Measurements from ENCODE around the gene ARVCF.

ARVCF gene

DNA sequence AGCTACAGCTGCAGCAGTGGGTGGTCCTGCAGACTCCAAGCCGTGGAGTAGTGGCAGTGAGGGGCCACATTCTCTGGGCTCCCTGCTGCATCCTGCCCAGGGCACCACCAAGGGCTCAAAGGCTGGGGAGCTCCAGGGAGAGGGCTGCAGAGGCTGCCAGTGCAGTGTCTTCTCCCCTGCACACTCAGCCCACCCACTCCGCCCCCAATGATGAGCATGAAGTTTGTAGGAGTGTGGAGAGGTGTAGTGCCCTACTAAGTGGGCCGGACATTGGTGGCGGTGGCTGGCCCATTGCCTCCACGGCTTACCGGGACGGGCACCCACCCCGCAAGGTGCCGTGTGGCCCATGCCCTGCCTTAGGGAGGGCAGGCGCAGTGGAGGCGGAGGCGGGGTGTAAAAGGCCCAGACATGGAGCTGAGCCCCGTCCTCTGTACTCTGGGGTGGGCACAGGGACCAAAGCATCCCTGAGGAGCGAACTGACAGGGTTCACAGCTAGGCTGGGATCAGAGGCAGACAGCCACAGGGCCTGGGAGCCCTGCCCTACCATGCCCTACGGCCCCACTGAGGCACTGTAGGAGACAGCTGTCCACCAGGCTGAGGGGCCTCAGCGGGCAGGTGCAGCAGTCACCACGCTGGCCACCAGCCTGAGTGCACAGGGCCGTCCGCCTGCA, 18.9 kb downstream of the ARVCF start:
- no peak for DNase-seq

DNA sequence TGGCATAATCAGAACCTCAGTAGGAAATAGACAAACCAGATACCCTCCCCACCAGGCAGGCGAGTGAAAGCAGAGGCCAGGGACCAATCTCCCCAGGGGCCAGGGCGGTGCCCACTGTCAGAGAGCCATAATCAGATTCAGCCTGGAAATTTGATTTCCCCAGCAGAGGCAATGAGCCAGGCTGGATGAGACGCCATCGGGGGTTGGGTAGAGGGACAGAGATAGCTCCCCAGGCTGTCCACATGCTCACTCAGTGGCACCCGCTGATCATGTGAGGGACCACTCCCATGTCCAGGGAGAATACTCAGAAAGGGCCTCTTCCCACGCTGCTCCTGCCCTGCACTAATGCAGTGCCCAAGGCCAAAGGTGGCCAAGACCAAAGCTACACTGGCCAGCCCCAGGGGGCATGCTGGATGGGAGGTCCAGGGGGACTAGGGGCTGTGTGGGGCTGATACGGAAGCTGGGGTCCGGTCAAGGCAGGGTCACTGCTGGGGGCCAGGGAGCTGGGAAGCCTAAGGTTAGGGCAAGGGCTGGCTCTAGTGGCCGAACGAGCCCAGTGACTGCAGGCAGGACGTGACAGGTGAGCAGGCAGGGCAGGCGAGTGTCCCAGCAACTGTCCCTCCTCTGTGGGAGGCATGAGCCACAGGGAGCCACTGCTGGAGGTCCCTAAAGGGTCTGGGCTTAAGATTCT, 19.8 kb downstream of the ARVCF start:
- no peak for DNase-seq

DNA sequence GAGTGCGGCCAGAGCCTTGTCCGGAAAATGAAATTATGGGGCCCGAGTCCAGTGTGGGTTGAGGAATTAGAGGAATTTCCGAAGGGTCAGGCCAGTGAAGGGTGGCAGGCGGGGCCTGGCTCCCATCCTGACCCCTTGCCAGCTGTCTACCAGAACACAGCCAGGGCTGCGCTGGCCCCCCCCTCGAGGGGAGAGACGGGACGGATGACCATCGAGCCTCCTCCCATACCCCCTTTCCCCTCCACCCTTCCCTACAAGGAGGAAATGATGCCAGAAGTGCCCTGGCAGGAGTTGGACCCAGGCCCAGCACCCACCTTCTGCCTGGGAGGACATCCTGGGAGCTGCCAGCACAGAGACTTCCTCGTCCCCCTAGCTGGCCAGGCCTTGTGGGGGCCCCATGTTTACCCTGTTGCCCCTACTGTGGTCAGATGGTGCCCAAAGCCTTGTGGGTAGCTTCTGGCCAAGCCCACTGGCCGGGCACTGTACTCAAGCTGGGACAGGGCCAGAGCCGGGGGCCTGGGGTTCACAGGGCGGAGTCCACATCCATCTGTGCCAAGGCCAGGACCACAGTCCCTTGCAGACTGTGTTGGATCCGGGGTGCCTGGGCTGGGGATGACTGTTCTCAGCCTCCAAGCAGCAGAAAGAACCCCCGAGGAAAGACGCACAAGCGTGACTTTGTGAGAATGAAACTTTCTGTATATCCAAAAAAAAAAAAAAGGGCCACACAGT, 20.8 kb downstream of the ARVCF start:
- no peak for DNase-seq

DNA sequence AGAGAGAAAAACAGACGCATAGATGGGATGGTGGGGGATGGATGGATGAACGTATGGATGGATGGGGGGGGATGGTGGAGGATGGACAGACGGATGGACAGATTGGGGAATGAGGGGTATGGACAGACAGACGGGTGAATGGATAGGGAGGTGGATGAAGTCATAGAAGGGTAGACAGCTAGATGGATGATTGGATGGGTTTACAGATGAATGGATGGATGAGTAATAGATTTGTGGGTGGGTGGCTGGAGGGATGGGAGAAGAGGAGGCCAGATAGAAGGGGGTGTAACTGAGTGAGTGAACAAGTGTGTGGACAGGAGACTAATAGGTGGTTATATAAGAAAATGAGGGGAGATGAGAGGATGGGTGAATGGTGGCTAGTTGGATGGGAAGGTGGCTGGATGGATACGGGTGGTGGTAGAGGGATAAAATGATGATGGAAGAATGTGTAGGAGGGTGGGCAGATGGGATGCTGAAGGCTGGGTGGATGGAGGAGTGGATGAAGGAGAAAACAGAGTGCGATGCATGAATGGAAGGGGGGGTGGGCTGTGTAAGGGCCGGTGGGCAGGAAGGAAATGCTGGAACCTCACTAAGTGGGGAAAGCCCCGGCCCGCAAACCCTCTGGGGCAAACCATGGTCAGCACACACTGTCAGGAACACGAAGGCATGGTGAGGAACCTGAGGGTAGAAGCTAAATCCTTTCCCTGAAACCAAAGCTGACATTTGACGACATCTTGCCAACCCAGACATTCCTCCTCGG, 21.6 kb downstream of the ARVCF start:
- no peak for DNase-seq

DNA sequence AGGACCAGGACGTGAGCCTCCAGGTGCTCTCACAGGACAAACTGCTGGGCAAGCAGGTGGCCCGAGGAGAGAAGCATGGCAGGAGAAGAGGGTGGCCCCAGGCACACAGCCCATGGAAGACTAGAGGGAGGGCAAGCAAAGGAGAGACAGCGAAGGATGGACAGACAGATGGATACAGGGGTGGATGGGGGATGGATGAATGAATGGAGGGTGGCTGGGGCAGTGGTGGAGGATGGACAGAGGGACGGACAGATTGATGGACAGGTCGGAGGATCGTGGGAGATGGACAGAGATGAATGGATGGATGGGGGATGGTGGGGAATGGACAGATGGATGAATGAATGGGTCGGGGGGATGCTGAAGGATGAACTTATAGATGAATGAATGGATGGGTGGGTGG, 22.7 kb downstream of the ARVCF start:
- no peak for DNase-seq

DNA sequence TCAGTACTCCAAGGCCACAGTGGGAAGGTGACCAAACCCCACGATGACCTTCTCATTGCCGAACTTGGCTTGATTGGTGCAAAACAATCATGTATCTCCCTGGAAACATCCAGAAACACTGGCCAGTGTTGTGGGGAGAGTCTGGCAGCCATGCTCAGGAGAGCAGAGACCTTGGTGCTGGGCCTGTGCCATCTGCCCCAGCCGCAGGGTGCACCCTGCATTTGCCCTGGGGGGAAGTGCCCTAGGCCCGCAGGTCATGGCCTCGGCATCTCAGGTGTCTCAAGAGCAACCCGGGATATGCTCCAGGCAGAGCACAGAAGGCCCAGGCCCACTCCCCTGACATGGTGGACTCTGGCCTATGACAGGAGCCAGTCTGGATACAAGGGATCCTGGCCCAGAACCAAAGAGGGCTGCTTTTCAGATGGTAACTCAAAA, 23.7 kb downstream of the ARVCF start:
- no peak for DNase-seq

DNA sequence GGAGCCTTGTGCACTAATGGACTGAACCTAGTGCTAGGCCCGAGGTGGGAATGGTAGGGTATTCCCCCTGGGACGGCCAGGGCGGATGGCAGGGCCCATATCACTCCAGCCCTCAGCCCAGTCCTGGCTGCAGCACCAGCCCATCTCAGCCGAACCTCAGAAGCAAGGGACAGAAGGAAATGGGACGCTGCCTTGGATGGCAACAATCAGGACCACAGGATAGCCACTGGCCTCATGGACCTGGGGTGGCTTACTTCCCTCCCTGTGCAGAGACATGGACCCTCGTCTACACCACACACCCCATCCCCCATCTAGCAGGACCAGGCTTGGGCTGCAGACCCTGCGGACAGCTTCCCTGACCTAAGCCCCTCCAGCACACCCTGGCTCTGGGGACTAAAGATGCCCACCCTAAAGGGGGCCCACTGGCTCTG, 24.1 kb downstream of the ARVCF start:
- DNase-seq = no peak

DNA sequence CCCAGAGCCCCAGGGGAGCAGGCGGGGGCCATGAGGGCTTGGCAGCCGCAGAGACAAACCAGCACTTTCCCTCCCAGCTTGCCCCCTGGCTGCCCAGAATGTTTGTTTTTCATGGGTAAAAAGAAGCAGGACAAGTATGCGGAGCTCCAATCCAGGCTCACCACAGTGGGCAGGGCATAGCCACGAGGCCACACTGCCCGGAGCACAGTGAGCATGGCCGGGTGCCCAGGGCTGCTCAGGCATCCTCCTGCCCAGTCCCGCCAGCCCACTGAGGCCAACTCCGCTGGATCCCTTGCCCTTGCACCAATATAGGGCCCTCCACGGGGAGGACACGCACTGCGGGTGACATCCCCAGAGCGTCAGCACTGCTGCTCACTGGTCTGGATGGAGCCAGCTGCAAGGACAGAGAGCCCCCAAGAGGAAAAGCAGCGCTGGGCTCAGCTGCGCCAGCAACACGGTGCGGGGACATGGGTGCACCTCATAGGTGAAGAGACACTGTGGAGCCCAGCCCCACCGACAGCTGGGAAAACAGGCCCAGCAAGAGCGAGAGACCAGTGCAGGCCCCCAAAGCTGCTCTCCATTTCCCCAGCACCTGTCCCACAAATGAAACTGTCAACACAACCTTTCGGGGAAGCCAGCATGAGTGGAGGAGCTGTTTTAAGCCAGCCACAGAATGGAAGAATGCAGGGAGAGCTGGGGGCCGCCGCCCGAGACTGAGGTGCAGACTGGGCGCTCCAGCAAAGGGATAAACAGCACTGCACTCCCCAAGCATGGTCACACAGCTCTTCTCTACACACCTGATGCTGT, 24.8 kb downstream of the ARVCF start:
- no peak for DNase-seq

DNA sequence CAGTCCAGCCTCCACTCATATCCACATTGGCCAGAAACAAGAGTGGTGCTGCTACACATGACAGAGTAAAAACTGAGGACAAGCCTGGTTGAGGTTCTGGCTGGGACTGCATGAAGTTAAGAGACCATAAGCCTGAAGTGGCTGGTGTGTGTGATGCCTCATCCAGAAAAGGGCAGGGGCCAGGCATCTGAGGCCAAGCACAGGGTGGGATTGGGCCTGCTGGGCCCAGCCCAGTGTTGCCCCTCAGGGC, 25.3 kb downstream of the ARVCF start:
- no peak for DNase-seq

DNA sequence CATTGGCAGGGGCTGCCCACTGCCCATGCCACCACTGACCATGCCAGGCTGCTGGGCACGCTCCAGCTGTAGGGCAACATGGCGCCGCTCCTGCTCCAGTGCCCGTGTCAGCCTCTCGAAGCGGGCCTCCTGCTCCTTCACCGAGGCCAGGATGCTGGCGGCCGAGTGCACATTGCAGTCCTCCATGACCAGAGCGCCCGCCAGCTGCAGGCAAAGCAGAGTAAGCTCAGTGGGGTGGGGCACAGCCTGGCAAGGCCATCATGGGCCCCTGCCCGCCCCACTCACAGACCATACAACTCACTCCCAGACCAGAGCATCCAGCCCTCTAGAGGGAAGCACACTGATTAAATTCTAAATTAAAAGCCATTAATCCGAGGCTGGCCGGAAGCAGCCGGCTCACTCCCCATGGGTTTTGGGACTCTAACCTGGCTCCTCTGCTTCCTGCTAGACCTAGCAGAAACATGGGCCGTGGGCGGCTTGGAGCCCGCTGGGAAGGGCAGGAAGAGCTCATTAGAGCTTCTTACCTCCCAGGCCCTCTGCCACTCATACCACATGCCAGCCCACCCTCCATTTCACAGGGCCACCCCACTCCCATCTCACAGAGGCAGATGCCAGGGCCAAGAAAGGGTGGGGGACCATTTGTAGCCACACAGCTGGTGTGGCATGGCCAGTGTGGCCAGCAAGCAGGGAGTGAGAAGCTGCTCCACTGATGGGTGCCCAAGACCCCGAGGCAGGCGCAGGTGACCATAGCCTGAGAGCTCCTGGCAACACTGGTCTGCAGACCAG, 25.8 kb downstream of the ARVCF start:
- no peak for DNase-seq

DNA sequence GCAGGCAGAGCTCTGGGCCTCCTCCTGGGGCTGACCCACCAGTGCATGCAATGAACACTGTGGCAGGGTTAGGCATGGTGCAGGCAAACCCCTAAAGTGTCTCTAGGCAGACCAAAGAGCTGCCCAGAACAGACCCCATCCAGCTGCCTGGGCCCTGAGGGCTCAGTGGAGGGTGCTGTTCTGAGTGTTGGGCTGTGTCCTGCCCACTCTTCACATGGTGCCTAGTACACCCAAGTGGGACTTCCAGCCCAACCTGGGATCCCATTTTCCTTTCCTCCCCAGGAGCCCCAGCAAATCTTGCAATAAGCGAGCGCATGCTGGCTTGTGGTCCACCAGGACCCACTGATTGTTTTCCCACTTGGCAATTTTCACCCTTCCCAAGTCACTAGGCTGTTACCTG, 26.4 kb downstream of the ARVCF start:
- DNase-seq = no peak

DNA sequence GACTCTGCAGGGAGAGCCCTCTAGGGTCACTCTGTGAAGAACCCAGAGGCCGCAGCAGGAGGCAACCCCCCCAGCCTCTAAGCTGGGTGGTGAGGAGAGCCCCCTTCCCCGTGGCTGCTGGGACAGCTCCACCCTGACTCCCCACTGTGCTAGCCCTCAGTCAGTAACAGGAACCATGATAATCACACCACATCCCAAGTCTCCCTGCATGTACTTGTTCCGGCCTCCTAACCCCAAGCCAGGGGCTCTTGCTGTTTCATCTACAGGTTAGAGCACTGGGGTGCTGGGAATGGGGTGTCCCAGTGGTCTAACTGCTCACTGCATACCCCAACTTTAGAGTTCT, 26.9 kb downstream of the ARVCF start:
- DNase-seq = no peak

DNA sequence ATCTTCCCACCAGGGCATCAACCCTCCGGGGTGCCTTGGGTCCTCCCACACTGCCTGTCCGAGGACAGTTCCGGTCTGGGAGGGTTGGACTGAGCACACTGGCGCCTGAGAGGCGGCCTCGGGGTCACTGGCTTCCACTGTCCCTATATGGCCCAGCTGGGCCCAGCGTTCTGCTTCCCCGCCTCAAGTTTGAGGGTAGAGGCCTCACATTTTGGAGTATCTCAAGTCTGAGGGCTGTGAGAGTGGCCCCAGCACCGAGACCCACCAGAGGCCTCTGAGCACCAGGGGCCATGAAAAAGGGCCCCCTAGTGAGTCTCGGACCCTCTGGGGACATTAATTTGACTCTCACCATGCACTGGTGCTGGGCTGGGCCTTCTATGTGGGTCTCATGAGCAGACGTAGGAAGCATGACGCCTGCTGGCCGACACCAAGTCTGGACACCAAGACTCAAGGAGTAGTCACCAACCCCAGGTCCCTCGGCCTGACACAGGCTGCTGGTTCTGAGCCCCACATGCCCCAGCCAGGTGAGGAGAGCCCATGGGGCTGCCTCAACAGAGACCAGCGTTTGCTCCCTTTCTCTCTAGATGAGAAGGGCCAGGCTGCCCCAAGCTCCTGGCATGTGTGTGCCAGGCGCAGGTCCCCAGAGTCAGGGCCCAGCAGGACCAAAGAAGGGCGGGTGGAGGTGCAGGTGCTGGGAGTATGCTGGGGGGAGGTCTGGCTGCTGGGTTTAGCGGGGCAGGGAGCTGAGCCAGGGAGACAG, 27.5 kb downstream of the ARVCF start:
- no peak for DNase-seq

DNA sequence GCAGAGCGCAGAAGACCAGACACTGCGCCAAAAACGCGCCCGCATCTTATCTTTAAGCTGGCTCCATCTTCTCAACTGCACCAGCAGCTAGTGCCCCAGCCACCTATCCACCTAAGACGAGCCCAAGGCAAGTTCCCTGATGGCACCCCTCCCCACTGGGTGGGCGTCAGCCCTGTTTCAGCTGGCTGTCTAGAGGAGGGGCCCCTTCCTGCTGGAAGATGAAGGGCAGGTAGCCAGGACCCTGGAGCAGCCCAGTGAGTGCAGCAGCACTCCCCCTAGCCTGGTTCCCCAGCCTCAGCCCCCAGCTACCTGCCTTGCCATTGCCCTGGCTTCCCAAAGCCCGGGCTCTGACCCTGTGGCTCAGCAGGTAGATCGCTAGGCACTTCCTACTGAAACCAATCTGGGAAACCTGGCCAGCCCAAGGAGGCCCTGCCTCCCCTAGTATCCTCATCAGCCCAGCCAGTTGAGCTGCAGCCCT, 28.3 kb downstream of the ARVCF start:
- no peak for DNase-seq

DNA sequence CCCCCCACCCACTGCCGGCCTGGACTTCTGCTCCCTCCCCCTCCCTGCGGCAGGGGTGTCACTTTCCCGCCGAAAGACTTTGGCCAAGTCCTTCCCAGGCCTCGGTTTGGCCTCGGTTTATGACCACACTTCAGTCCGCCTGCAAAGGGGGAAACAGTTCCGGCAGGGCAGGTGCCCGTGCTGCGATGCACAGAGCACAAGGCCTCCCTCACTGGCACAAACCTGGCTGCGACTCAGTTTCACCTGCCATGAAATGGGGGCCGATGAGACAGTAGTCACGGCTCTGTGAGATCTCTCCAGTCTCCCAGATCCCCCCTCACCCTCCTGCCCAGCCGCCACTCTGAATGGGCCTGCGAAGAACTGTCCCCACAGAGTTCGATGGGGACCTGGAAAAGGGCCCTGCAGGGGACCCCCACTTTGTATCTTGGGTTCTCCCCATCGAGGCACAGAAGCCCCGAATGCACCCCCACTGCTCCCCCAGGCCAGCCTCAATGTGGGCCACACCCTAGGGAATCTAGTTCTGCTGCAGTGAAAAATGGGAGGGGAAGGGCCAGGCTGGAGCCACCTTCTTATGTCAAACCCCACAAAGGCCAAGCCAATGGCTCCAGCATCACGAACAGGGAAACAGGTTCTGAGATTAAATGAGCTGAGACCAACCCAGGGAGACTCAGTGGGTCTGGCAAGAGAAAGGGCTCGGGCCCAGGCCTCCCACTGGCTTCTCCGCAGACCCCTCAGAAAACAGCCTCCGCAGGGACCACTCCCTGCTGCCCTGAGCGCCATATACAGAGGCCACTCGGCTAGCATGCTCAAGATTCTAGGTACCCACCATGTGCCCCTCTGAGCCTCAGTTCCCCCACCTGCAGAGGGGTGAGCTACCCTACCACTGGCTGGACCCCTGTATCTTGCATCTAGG, 29.0 kb downstream of the ARVCF start:
- no peak for DNase-seq

DNA sequence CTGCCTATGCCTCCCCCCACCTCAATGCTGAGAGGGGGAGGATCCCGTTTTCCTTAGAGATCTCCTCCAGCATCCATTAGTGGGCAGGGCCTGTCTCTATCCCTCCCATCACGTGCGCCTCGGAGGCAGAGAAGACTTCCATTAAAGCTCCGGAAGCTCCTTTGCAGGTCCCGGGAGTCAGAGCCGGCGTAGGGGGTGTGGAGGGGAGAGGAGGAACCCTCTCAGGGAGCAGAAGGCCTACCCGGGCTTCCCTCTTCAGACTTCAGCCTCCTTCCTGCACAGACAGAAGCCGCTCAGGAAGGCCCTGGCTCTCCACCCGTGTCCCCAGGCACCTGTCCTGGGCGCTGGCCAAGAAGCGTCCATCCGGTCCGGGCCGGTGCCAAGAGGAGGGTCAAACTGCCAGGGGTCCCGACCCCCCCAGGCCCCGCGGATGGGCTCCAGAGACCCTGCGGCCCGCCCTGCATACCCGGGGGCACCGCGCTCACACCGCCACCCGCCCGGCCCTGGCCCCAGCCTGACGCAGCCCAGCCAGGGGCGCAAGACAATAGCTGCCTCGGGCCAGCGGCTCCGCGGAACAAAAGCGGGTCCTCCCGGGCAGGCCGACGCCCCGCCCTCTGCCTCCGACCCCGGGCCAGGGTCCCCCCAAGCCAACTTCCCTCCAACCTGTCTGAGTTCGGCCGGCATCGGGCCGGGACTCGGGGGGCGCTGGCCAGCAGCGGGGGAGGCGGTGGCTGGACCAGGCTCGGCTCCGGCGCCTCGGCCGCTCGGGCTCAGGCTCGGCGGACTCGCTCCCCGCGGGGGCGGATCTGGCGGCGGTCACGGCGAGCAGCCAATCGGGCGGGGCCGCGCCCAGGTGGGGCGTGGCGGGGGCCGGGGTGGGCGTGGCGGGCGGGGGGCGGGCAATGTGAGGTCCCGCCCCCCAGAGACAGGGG, 29.9 kb downstream of the ARVCF start:
- DNase-seq = peak; percentile 59

DNA sequence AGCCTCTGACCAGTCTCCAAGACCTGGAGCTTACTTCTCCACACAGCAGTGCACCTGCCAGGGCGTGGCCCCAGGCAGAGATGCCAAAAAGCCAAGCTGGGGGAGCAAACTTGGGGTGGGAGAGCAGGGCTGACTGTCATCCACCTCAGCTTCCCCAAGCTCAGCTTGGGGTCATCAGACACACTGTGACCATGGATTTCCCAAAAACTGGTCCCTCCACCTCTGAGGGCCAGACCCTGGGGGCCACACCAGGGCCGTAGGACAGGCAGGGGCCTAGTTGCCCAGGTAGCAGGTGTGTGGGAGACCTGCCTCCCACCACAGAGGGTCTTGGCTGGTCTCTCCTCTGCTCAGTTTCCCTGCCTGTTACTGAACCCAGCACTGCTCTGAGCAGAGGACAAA, 30.6 kb downstream of the ARVCF start:
- no peak for DNase-seq

DNA sequence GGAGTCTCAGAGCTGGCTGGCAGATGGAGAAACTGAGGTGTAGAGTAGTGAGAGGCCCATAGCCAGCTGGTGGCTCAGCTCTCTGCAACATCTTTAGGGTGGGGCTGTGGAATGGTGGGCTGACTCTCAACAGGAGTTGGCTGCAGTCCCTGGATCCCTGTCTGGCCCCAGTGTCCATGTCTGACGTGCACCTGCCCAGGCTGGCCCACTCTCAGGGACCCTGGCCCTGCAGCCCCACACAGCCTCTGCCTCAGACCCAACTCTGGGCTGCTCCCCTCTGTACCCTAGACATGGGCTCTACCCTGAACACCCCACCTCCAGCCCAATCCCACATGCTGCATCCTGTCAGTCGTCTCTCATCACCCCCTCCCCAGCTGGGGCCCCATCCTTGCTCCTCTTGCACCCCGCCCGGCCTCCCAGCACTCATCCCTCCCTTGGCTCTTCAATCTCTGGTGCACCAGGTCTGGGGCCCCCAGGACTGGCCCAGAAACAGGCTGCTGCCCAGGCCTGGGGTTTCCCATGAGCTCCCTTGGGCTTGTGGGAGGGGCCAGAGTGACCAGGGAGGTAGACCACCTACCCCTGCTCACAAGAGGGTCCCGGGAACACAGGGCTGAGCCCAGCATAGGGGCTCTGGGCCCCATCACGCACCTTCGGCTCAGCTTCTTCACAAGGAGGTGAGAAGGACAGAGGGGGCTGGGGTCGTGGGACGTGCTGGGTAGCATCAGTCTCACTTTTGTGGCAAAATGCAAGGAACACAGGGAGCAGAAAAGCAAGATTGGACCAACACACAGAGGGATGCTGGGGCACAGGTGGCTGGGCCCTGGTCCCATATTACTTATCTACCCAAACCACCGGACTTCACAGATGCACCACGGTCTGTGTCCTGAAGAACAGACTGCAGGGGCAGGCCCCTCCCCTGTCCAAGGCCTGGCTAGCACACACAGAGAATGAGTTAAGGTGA, 31.5 kb downstream of the ARVCF start:
- no peak for DNase-seq
